IMR-90 (cell line): ENCODE data around the gene GNG11. TPM values are rescaled to one million over a fixed set of nuclear protein-coding genes. Genes with fewer than 3 reads are reported as not detected.

Source experiments
- ATAC-seq: fragments of 200-7000 bp; cut with Tn5 transposase; 2 replicates; pipeline ENCODE4 v1.9.1; 2020; ENCODE audit warnings: low read depth, mild to moderate bottlenecking, moderate library complexity
- BruUV-seq: library from RNA; stranded (reverse); fragments of 400-500 nt; replicated peaks from 2 replicates; lab custom pipeline; 2021; lab: Mats Ljungman, UMichigan
- CTCF ChIA-PET: fragments of 300-600 bp; formaldehyde crosslinking; extraction: SDS; loops from one replicate; lab custom pipeline; 2021; ENCODE audit warnings: antibody characterized with exemption; lab: Yijun Ruan, JAX
- POLR2A ChIA-PET: fragments of 300-600 bp; sonication (Branson Sonifier 250); formaldehyde crosslinking; loops from one replicate; lab custom pipeline; 2022; ENCODE audit warnings: antibody characterized with exemption; ENCODE audit not compliant: unreplicated experiment; lab: Charles Lee
- DNase-seq: peaks from one replicate; pipeline ENCODE4 v3.0.0; 2013
- H2AFZ ChIP-seq: replicated peaks from 2 replicates; pipeline ENCODE3; 2013; ENCODE audit warnings: low read length, mild to moderate bottlenecking; ENCODE audit not compliant: poor library complexity
- H2AK5ac ChIP-seq: 2 replicates; pipeline ENCODE4 v1.6.1; 2013; ENCODE audit warnings: low read depth, low read length, inconsistent platforms
- H2AK9ac ChIP-seq: replicated peaks from 2 replicates; pipeline ENCODE3; 2013; ENCODE audit warnings: mild to moderate bottlenecking, low read depth, low read length, moderate library complexity; ENCODE audit not compliant: poor library complexity
- H2BK120ac ChIP-seq: 2 replicates; pipeline ENCODE4 v1.6.1; 2013; ENCODE audit warnings: low read depth, low read length, inconsistent platforms
- H2BK15ac ChIP-seq: 3 replicates; pipeline ENCODE4 v1.6.1; 2013; ENCODE audit warnings: low read depth, low read length, inconsistent platforms
- H2BK20ac ChIP-seq: 2 replicates; pipeline ENCODE4 v1.6.1; 2013; ENCODE audit warnings: low read depth, mild to moderate bottlenecking, inconsistent platforms, low read length, moderate library complexity
- H2BK5ac ChIP-seq: 2 replicates; pipeline ENCODE4 v1.6.1; 2013; ENCODE audit warnings: mild to moderate bottlenecking, low read depth, low read length, inconsistent platforms; ENCODE audit not compliant: poor library complexity, severe bottlenecking
- H3K14ac ChIP-seq: replicated peaks from 2 replicates; pipeline ENCODE4 v1.6.1; 2013; ENCODE audit warnings: low read depth, low read length, inconsistent platforms
- H3K18ac ChIP-seq: 2 replicates; pipeline ENCODE4 v1.6.1; 2013; ENCODE audit warnings: low read depth, low read length, control low read depth
- H3K23ac ChIP-seq: 2 replicates; pipeline ENCODE4 v1.6.1; 2013; ENCODE audit warnings: low read depth, low read length, inconsistent platforms
- H3K27ac ChIP-seq: 2 replicates; pipeline ENCODE4 v1.5.1; 2013; ENCODE audit warnings: mild to moderate bottlenecking, control low read depth, low read length; ENCODE audit not compliant: insufficient read depth
- H3K27me3 ChIP-seq: 2 replicates; pipeline ENCODE4 v1.6.1; 2013; ENCODE audit warnings: low read length; ENCODE audit not compliant: control insufficient read depth, insufficient read depth
- H3K36me3 ChIP-seq: 2 replicates; pipeline ENCODE4 v1.6.1; 2013; ENCODE audit warnings: low read length, mixed read lengths; ENCODE audit not compliant: control insufficient read depth, insufficient read depth
- H3K4ac ChIP-seq: 2 replicates; pipeline ENCODE4 v1.6.1; 2013; ENCODE audit warnings: low read depth, low read length, inconsistent platforms
- H3K4me1 ChIP-seq: 2 replicates; pipeline ENCODE4 v1.6.1; 2013; ENCODE audit warnings: low read length, mixed read lengths; ENCODE audit not compliant: control insufficient read depth, insufficient read depth
- H3K4me2 ChIP-seq: 2 replicates; pipeline ENCODE4 v1.6.1; 2013; ENCODE audit warnings: low read depth, mild to moderate bottlenecking, control low read depth, low read length, moderate library complexity
- H3K4me3 ChIP-seq: 2 replicates; pipeline ENCODE4 v1.5.1; 2013; ENCODE audit warnings: low read depth, mild to moderate bottlenecking, control low read depth, low read length, moderate library complexity; ENCODE audit not compliant: insufficient read depth
- H3K56ac ChIP-seq: 2 replicates; pipeline ENCODE4 v1.6.1; 2013; ENCODE audit warnings: low read length, inconsistent platforms; ENCODE audit not compliant: insufficient read depth; ENCODE audit errors: extremely low read depth
- H3K79me1 ChIP-seq, 2 experiments: 2 replicates each; pipeline ENCODE4 v1.6.1; 2013; ENCODE audit warnings: low read length in 2 of 2, inconsistent platforms in 1 of 2, low read depth in 1 of 2
- H3K9ac ChIP-seq: 2 replicates; pipeline ENCODE4 v1.6.1; 2013; ENCODE audit warnings: low read depth, low read length, control low read depth
- H3K9me1 ChIP-seq: 2 replicates; pipeline ENCODE4 v1.6.1; 2013; ENCODE audit warnings: low read length, inconsistent platforms; ENCODE audit not compliant: insufficient read depth
- H3K9me3 ChIP-seq: 2 replicates; pipeline ENCODE4 v1.6.1; 2013; ENCODE audit warnings: low read length; ENCODE audit not compliant: control insufficient read depth, insufficient read depth
- H4K20me1 ChIP-seq: 2 replicates; pipeline ENCODE4 v1.6.1; 2013; ENCODE audit warnings: low read length, inconsistent platforms; ENCODE audit not compliant: insufficient read depth
- H4K5ac ChIP-seq: 2 replicates; pipeline ENCODE4 v1.6.1; 2013; ENCODE audit warnings: mild to moderate bottlenecking, low read depth, low read length, control low read depth
- H4K8ac ChIP-seq, 2 experiments: 2 replicates each; pipeline ENCODE4 v1.6.1; 2013; ENCODE audit warnings: low read depth in 2 of 2, low read length in 2 of 2, control low read depth in 1 of 2, inconsistent platforms in 1 of 2
- H4K91ac ChIP-seq: 2 replicates; pipeline ENCODE4 v1.6.1; 2013; ENCODE audit warnings: low read depth, low read length, inconsistent platforms; ENCODE audit not compliant: insufficient read depth
- BHLHE40 ChIP-seq: fragments of 150-350 bp; IDR thresholded peaks from 2 replicates; pipeline ENCODE4 v1.6.1; 2016; ENCODE audit warnings: mild to moderate bottlenecking, low read depth, low read length
- CEBPB ChIP-seq: IDR thresholded peaks from 2 replicates; pipeline ENCODE4 v1.6.1; 2012; ENCODE audit warnings: low read depth, low read length, improper control_type of control experiment
- CHD1 ChIP-seq: IDR thresholded peaks from 2 replicates; pipeline ENCODE4 v1.6.1; 2012; ENCODE audit warnings: low read depth, low read length, improper control_type of control experiment
- CTCF ChIP-seq: conservative IDR thresholded peaks from 2 replicates; pipeline ENCODE4 v1.5.1; 2012; ENCODE audit warnings: mild to moderate bottlenecking, low read depth, low read length, improper control_type of control experiment
- ELK1 ChIP-seq: fragments of 150-350 bp; IDR thresholded peaks from 2 replicates; pipeline ENCODE4 v1.6.1; 2016; ENCODE audit warnings: low read depth, mild to moderate bottlenecking, low read length, moderate library complexity, borderline replicate concordance
- FOS ChIP-seq: fragments of 150-350 bp; IDR thresholded peaks from 2 replicates; pipeline ENCODE4 v1.6.1; 2016; ENCODE audit warnings: low read depth, low read length
- MAFK ChIP-seq: IDR thresholded peaks from 2 replicates; pipeline ENCODE4 v1.6.1; 2012; ENCODE audit warnings: low read depth, low read length, improper control_type of control experiment
- MAZ ChIP-seq: IDR thresholded peaks from 2 replicates; pipeline ENCODE4 v1.6.1; 2012; ENCODE audit warnings: low read depth, mild to moderate bottlenecking, low read length, improper control_type of control experiment, moderate library complexity, borderline replicate concordance
- MXI1 ChIP-seq: IDR thresholded peaks from 2 replicates; pipeline ENCODE4 v1.6.1; 2012; ENCODE audit warnings: low read depth, mild to moderate bottlenecking, low read length, moderate library complexity, borderline replicate concordance
- NFE2L2 ChIP-seq: fragments of 150-350 bp; IDR thresholded peaks from 2 replicates; pipeline ENCODE4 v1.6.1; 2016; ENCODE audit warnings: low read depth, mild to moderate bottlenecking, low read length
- POLR2A ChIP-seq: IDR thresholded peaks from 2 replicates; pipeline ENCODE4 v1.6.1; 2012; ENCODE audit warnings: mild to moderate bottlenecking, low read depth, low read length
- RAD21 ChIP-seq: IDR thresholded peaks from 2 replicates; pipeline ENCODE4 v1.6.1; 2012; ENCODE audit warnings: low read length, improper control_type of control experiment
- RCOR1 ChIP-seq: IDR thresholded peaks from 2 replicates; pipeline ENCODE4 v1.6.1; 2012; ENCODE audit warnings: mild to moderate bottlenecking, low read length, improper control_type of control experiment; ENCODE audit not compliant: insufficient replicate concordance
- RFX5 ChIP-seq: IDR thresholded peaks from 2 replicates; pipeline ENCODE4 v1.8.0; 2012; ENCODE audit warnings: low read depth, mild to moderate bottlenecking, low read length, moderate library complexity
- SMC3 ChIP-seq: fragments of 150-350 bp; IDR thresholded peaks from 2 replicates; pipeline ENCODE4 v1.6.1; 2016; ENCODE audit warnings: low read depth, mild to moderate bottlenecking, antibody characterized with exemption, low read length, moderate library complexity
- USF2 ChIP-seq: fragments of 150-350 bp; IDR thresholded peaks from 2 replicates; pipeline ENCODE4 v1.6.1; 2017; ENCODE audit warnings: mild to moderate bottlenecking, antibody characterized with exemption, low read length, low read depth
- WGBS, 2 experiments: methylation state at CpG; one replicate each; pipeline versions ENCODE4 v1.1.5 to v1.1.7; 2013; ENCODE audit warnings: missing lambda C conversion rate in 2 of 2; ENCODE audit not compliant: insufficient read length in 1 of 2; ENCODE audit errors: extremely low coverage in 2 of 2; 5-methylcytosine and 5-hydroxymethylcytosine counted together
- dilution Hi-C: fragments of 300-500 bp; cut with HindIII; formaldehyde crosslinking; loops from one replicate; pipeline ENCODE4 v1.14.3; 2018; ENCODE audit warnings: low sequenced_read_pairs; ENCODE audit not compliant: unreplicated experiment
- in situ Hi-C: fragments of 300-500 bp; cut with MboI; formaldehyde crosslinking; loops from 3 replicates; pipeline ENCODE4 v1.14.3; 2019; ENCODE audit warnings: low sequenced_read_pairs, inconsistent platforms, mixed read lengths
- intact Hi-C: fragments of 100-400 bp; cut with micrococcal nuclease; formaldehyde crosslinking; loops from 2 replicates; pipeline ENCODE4 v1.10.0; 2022
- polyA plus RNA-seq, 3 experiments: library from polyadenylated mRNA; depleted of rRNA; stranded (reverse); fragments of >200 nt; gene quantifications; 2 replicates each; pipeline ENCODE4 v1.2.3, GENCODE V29; 2012; ENCODE audit warnings: low replicate concordance in 1 of 3
- total RNA-seq: library from RNA; depleted of rRNA; stranded (reverse); fragments of >200 nt; gene quantifications from 2 replicates; pipeline ENCODE4 v1.2.3, GENCODE V29; 2012

GNG11 gene
- total and polyA plus RNA-seq, 2 of the 4 experiments (the other 2 are of a cell fraction), result 6.1 to 10.5 TPM

- dilution Hi-C loops (no loop called here), intact Hi-C loops (no loop called here), in situ Hi-C loops (no loop called here)
- Histone ChIP-seq H3K9me1 (no peaks in the 10 kb centered on the region; the same call in 1 of the 2 replicates), H3K14ac (no peak overlapping the region), H3K4me1 (no peaks in the 10 kb centered on the region), H3K9ac (no peak overlapping the region), H3K23ac (no peak overlapping the region), H2BK120ac (no peak overlapping the region), H3K79me1 (no peaks in the 10 kb centered on the region), H3K4me2 (no peak overlapping the region), H4K91ac (no peak overlapping the region), H3K56ac (no peak overlapping the region), H4K20me1 (no peaks in the 10 kb centered on the region), H2BK20ac (no peak overlapping the region), H2BK5ac (no peak overlapping the region), H3K4ac (no peak overlapping the region), H4K5ac (no peak overlapping the region), H3K9me3 (no peaks in the 10 kb centered on the region), H4K8ac (no peak overlapping the region), H2BK15ac (no peak overlapping the region), H3K18ac (no peak overlapping the region), H3K36me3 (no peaks in the 10 kb centered on the region), H2AFZ (no peak overlapping the region), H3K27ac (no peak overlapping the region), H3K27me3 (no peaks in the 10 kb centered on the region), H2AK5ac (no peak overlapping the region), H3K4me3 (no peak overlapping the region), H2AK9ac (no peak overlapping the region)
- POLR2A ChIA-PET, result no interaction called here
- CTCF ChIA-PET, result no interaction called here
- TF ChIP-seq RAD21 (no peak), CEBPB (no peak), CTCF (no peak), MAFK (no peak), USF2 (no peak), RFX5 (no peak), ELK1 (no peak), BHLHE40 (no peak), MXI1 (no peak), FOS (no peak), SMC3 (no peak), MAZ (no peak), RCOR1 (no peak), POLR2A (no peak), CHD1 (no peak), NFE2L2 (no peak)
- no TSS peak for BruUV-seq
- DNase-seq (no peak), ATAC-seq (no peak)
- no CpG with 5 or more reads among the region's 2 CpGs for WGBS, 2 experiments
Measured at GRCh38 chr7:93935102-93935501, 13.6 kb downstream of the GNG11 start.
